Measurements from ENCODE around the gene SUCO. TPM values are rescaled to one million over a fixed set of nuclear protein-coding genes. Genes with fewer than 3 reads are reported as not detected.

Gene SUCO, protein sequence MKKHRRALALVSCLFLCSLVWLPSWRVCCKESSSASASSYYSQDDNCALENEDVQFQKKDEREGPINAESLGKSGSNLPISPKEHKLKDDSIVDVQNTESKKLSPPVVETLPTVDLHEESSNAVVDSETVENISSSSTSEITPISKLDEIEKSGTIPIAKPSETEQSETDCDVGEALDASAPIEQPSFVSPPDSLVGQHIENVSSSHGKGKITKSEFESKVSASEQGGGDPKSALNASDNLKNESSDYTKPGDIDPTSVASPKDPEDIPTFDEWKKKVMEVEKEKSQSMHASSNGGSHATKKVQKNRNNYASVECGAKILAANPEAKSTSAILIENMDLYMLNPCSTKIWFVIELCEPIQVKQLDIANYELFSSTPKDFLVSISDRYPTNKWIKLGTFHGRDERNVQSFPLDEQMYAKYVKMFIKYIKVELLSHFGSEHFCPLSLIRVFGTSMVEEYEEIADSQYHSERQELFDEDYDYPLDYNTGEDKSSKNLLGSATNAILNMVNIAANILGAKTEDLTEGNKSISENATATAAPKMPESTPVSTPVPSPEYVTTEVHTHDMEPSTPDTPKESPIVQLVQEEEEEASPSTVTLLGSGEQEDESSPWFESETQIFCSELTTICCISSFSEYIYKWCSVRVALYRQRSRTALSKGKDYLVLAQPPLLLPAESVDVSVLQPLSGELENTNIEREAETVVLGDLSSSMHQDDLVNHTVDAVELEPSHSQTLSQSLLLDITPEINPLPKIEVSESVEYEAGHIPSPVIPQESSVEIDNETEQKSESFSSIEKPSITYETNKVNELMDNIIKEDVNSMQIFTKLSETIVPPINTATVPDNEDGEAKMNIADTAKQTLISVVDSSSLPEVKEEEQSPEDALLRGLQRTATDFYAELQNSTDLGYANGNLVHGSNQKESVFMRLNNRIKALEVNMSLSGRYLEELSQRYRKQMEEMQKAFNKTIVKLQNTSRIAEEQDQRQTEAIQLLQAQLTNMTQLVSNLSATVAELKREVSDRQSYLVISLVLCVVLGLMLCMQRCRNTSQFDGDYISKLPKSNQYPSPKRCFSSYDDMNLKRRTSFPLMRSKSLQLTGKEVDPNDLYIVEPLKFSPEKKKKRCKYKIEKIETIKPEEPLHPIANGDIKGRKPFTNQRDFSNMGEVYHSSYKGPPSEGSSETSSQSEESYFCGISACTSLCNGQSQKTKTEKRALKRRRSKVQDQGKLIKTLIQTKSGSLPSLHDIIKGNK (N-terminal part only)
- 10 to 100 TPM; 39.6 to 61.8 (median 44.5) TPM for total RNA-seq

DNA sequence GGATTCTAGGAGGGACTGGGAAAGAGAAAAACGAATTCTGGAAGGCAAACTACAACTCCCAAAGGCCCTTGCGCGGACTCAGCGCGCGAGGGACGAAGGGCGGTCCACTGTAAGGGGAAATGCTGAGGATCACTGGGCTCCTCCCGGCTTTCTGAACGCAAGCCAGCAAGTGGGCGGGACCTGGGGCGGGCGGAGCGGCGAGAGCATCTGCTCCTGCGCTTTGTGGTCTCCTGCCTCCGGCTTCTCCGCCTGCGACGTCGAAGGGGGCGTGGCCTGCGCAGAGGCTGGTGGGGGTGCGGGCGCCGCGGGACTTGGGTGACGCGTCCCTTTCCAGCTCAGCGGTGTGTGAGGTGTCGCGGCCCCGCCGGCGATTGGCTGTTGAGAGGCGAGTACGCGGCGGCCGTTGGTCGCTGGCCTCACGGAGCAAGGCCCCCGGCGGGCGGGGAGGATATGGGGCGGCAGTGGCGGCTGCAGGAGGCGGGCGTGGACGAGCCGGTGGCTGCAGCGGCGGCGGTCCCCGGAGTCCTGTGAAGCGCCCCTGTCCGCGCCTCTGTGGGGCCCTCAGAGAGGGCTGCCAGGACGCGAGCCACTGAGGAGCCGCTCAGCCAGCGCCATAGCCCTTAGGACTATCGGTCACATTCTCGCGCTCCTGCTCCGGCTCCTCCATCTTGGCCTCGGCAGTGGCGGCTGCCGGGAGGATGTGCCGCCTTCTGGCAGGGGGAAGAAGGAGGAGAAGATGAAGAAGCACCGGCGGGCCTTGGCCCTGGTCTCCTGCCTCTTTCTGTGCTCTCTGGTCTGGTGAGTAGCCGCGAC lies at the start of gene SUCO:
TSS of gene SUCO (plus strand) at position 451 of the 813 bp plus-strand sequence. CDS start at position 737, 286 bp downstream.
- ATAC-seq (ENCODE audit: low FRiP score), result peak; percentile 97
- TF ChIP-seq, protein P1, sequence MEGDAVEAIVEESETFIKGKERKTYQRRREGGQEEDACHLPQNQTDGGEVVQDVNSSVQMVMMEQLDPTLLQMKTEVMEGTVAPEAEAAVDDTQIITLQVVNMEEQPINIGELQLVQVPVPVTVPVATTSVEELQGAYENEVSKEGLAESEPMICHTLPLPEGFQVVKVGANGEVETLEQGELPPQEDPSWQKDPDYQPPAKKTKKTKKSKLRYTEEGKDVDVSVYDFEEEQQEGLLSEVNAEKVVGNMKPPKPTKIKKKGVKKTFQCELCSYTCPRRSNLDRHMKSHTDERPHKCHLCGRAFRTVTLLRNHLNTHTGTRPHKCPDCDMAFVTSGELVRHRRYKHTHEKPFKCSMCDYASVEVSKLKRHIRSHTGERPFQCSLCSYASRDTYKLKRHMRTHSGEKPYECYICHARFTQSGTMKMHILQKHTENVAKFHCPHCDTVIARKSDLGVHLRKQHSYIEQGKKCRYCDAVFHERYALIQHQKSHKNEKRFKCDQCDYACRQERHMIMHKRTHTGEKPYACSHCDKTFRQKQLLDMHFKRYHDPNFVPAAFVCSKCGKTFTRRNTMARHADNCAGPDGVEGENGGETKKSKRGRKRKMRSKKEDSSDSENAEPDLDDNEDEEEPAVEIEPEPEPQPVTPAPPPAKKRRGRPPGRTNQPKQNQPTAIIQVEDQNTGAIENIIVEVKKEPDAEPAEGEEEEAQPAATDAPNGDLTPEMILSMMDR (IDR thresholded peaks at IDR 0.05), result no peak

DNA sequence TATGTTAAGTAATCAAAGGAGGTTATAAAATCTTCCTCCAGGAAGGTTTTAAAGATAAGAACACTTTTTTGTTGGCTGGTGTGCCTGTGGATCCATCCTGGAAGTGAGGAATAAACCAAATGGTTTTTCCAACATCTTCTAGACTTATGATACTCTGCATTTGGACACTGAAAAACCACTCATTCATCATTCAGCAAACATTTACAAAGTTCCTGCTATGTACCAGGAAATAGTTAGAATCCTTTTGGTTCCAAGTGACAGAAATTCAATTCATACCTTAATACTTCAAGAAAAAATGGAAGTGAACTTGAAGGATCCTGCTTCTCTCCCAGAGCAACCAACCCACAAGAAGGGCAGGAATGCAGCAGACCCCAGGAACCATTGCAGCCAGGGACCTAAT lies 49.5 kb upstream of the SUCO start:
- ATAC-seq (ENCODE audit: low FRiP score) (no peak), DNase-seq (ENCODE audit: low spot score) (no peak)
- TF ChIP-seq, protein P1 (IDR thresholded peaks at IDR 0.05), result no peak

More for the DNA sequence above, at the start of gene SUCO:
- DNase-seq (ENCODE audit: low spot score), result peak; percentile 99

DNA sequence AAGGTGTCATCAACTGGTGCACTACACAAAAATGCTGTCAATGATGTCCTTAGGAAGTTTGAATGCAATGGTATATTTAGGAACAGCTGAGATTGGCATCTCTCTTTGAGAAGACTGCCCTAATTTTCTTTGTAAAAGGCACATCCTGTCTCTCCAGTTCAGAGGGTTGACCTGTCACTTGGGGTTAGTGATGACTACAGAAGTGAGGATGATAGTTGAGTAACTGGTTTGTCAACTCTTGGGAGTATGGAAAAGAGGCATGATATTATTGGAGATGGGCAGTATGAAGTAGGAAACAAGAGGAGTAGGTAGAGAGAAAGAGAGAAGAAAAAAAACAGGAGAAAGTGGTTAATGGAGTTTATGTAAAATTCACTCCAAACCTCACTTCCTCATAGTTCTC lies 48.7 kb upstream of the SUCO start:
- DNase-seq (ENCODE audit: low spot score), result no peak
- TF ChIP-seq, protein P1 (IDR thresholded peaks at IDR 0.05), result no peak
- no peak for ATAC-seq (ENCODE audit: low FRiP score)

DNA sequence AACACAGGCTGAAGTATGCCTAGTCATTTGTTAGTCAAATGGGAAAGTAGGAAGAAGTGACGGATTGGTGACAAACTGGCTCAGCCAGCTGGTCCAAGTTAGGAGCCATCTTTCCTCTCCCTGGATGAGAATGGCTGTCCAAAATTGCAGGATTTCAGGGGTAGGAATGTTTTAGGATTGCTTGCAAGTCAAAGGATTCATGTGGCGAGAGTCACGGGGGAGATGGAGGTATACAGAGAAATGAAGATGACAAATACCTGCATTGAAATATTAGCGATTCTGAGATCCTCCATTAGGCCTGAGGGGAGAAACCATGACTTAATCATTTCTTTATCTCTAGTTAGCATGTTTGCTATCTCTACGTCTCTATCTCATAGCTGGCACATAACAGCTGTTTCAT lies 47.3 kb upstream of the SUCO start:
- ATAC-seq (ENCODE audit: low FRiP score) (no peak), DNase-seq (ENCODE audit: low spot score) (no peak)
- TF ChIP-seq, protein P1 (IDR thresholded peaks at IDR 0.05), result no peak

DNA sequence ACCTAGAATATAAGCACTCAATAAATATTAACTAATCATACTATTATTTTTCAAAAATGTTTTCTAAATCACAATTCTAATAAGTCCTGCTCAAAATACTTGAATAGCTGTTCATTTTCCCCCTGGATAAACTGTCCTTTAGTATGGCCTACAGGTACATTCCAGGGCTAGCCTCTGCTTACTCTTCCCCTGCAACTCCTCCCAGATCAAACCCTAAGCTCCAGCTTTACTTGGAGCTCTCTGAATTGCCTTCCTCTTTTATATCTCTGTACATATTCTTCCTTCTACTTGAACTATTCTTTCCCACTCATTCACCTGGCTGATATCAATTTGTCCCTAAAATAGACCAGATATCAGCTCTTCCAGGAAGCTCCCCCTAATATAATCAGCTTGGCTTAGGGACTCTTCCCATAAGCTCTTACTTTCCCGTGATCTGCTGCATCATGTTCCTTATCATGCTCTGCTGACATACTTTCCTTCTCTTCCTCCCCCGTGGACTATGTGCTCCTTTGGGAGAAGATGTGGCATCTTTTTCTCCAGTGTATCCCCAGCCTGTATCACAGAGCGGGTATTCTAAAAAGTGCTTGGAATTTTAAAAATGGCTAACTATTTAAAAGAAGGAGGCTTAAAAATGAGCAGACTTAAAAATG lies 46.0 kb upstream of the SUCO start:
- DNase-seq (ENCODE audit: low spot score), result no peak
- no peak for ATAC-seq (ENCODE audit: low FRiP score)
- TF ChIP-seq, protein P1 (IDR thresholded peaks at IDR 0.05), result no peak

Measured in omental fat pad (tissue), 4 donors.